Esophagus (tissue), 2 donors: ENCODE measurements around the gene HEXD. TPM values are rescaled to one million over a fixed set of nuclear protein-coding genes. Genes with fewer than 3 reads are reported as not detected.
"Not testable (repeated sequence)": the region's sequence is repeated elsewhere in the genome, so short reads cannot be mapped to it uniquely, and the experiment has no call there.

Experiments
- H3K27ac ChIP-seq, 2 donors: one replicate each; pipeline ENCODE4 v1.5.1; 2013; ENCODE audit warnings: low read depth in 2 of 2, mild to moderate bottlenecking in 2 of 2, inconsistent platforms in 1 of 2, low read length in 1 of 2, moderate library complexity in 1 of 2
- H3K27me3 ChIP-seq, 2 donors: one replicate each; pipeline ENCODE4 v1.6.1; 2013; ENCODE audit warnings: low read length in 2 of 2, control low read depth in 1 of 2, mild to moderate bottlenecking in 1 of 2; ENCODE audit not compliant: insufficient read depth in 2 of 2, control insufficient read depth in 1 of 2
- H3K36me3 ChIP-seq, 2 donors: one replicate each; pipeline ENCODE4 v1.6.1; 2013; ENCODE audit warnings: low read length in 1 of 2; ENCODE audit not compliant: control insufficient read depth in 2 of 2, insufficient read depth in 2 of 2
- H3K4me1 ChIP-seq, 2 donors: one replicate each; pipeline ENCODE4 v1.6.1; 2013; ENCODE audit warnings: low read length in 1 of 2; ENCODE audit not compliant: control insufficient read depth in 2 of 2, insufficient read depth in 2 of 2
- H3K4me3 ChIP-seq, 2 donors: one replicate each; pipeline ENCODE4 v1.5.1; 2013; ENCODE audit warnings: low read length in 2 of 2, mild to moderate bottlenecking in 2 of 2, low read depth in 1 of 2, moderate library complexity in 1 of 2
- H3K9me3 ChIP-seq, 2 donors: one replicate each; pipeline ENCODE4 v1.6.1; 2013; ENCODE audit warnings: mild to moderate bottlenecking in 2 of 2, low read depth in 1 of 2, low read length in 1 of 2, moderate library complexity in 1 of 2; ENCODE audit not compliant: control insufficient read depth in 2 of 2, insufficient read depth in 1 of 2
- WGBS, 2 donors: extraction: QIAGEN DNeasy Blood & Tissue Kit; methylation state at CpG; one replicate each; pipeline ENCODE4 v1.1.7; 2013; 5-methylcytosine and 5-hydroxymethylcytosine counted together
- polyA plus RNA-seq, 2 donors: library from polyadenylated mRNA; stranded (reverse); fragments of 200-250 nt; gene quantifications; one replicate each; pipeline ENCODE4 v1.2.3, GENCODE V29; 2013
- donor health status: healthy with polysubstance abuse.
- donor health status: Bipolar disorder and iron deficiency.

Gene HEXD
- polyA plus RNA-seq, 2 donors = 24.0 to 46.5 TPM

- Histone ChIP-seq H3K27ac (no peak overlapping the region), H3K4me3 (no peak overlapping the region), H3K4me1 (peaks cover 9 to 10% of the 10 kb centered on the region in 2 donors), H3K36me3 (no peaks in the 10 kb centered on the region), H3K27me3 (peaks cover 9 to 35% of the 10 kb centered on the region in 2 donors), H3K9me3 (peaks cover 0 to 6% of the 10 kb centered on the region in 2 donors)
- 31 to 39% methylated on average over 73 to 79 of the region's 79 CpGs for WGBS, 2 donors
These were observed 43.4 kb upstream of the HEXD start for GRCh38 chr17:82374626-82375331.

GRCh38 chr17:82375359-82376041 is 42.6 kb upstream of the HEXD start:
- Histone ChIP-seq H3K9me3 (peaks cover 0 to 6% of the 10 kb centered on the region in 2 donors), H3K4me1 (peaks cover 6 to 7% of the 10 kb centered on the region in 2 donors), H3K27me3 (peaks cover 9 to 31% of the 10 kb centered on the region in 2 donors), H3K27ac (no peak overlapping the region), H3K4me3 (no peak overlapping the region), H3K36me3 (no peaks in the 10 kb centered on the region)
- 53 to 60% methylated on average over 35 to 46 of the region's 46 CpGs for WGBS, 2 donors

- H3K36me3 ChIP-seq = no peaks in the 10 kb centered on the region
- H3K27ac ChIP-seq = no peak overlapping the region
- peaks cover 9 to 28% of the 10 kb centered on the region in 2 donors for H3K27me3 ChIP-seq
- H3K4me3 ChIP-seq = no peak overlapping the region
- WGBS, 2 donors = 66 to 69% methylated on average over 16 of the region's 16 CpGs
- H3K9me3 ChIP-seq = peaks cover 0 to 6% of the 10 kb centered on the region in 2 donors
- H3K4me1 ChIP-seq = peaks cover 2 to 3% of the 10 kb centered on the region in 2 donors
These were observed 42.0 kb upstream of the HEXD start for GRCh38 chr17:82376042-82376730.

- 60 to 62% methylated on average over 2 to 3 of the region's 5 CpGs for WGBS, 2 donors
- H3K27ac ChIP-seq, H3K4me3 ChIP-seq, H3K9me3 ChIP-seq, H3K36me3 ChIP-seq, H3K4me1 ChIP-seq: not testable (repeated sequence)
- peaks cover 9 to 22% of the 10 kb centered on the region in 2 donors for H3K27me3 ChIP-seq
These were observed 40.9 kb upstream of the HEXD start for GRCh38 chr17:82377294-82377693.

GRCh38 chr17:82377924-82378740 is 40.0 kb upstream of the HEXD start:
- WGBS, 2 donors = 72 to 83% methylated on average over 31 of the region's 31 CpGs
- peaks cover 9 to 17% of the 10 kb centered on the region in 2 donors for H3K27me3 ChIP-seq
- H3K4me3 ChIP-seq = no peak overlapping the region
- H3K4me1 ChIP-seq = peaks cover 0 to 5% of the 10 kb centered on the region in 2 donors
- H3K9me3 ChIP-seq = peaks cover 0 to 6% of the 10 kb centered on the region in 2 donors
- H3K27ac ChIP-seq = no peak overlapping the region
- H3K36me3 ChIP-seq = peaks cover 0 to 3% of the 10 kb centered on the region in 2 donors

- Histone ChIP-seq H3K27me3 (peaks cover 9 to 17% of the 10 kb centered on the region in 2 donors), H3K27ac (no peak overlapping the region), H3K9me3 (peaks cover 0 to 6% of the 10 kb centered on the region in 2 donors), H3K36me3 (peaks cover 0 to 3% of the 10 kb centered on the region in 2 donors), H3K4me3 (no peak overlapping the region), H3K4me1 (peaks cover 0 to 5% of the 10 kb centered on the region in 2 donors)
- 51 to 69% methylated on average over 10 of the region's 10 CpGs for WGBS, 2 donors
These were observed 39.5 kb upstream of the HEXD start for GRCh38 chr17:82378741-82379021.

GRCh38 chr17:82380860-82381702 is 37.1 kb upstream of the HEXD start:
- 48 to 54% methylated on average over 23 of the region's 23 CpGs for WGBS, 2 donors
- H3K27ac ChIP-seq = no peak overlapping the region
- peaks cover 0 to 5% of the 10 kb centered on the region in 2 donors for H3K27me3 ChIP-seq
- H3K9me3 ChIP-seq = no peaks in the 10 kb centered on the region
- H3K36me3 ChIP-seq = peaks cover 0 to 3% of the 10 kb centered on the region in 2 donors
- peaks cover 0 to 15% of the 10 kb centered on the region in 2 donors for H3K4me1 ChIP-seq
- no peak overlapping the region for H3K4me3 ChIP-seq

- not testable (repeated sequence) for H3K9me3 ChIP-seq, H3K36me3 ChIP-seq, H3K27ac ChIP-seq, H3K4me3 ChIP-seq, H3K27me3 ChIP-seq
- peaks cover 0 to 18% of the 10 kb centered on the region in 2 donors for H3K4me1 ChIP-seq
- 74 to 77% methylated on average over 10 of the region's 10 CpGs for WGBS, 2 donors
These were observed 36.5 kb upstream of the HEXD start for GRCh38 chr17:82381703-82382009.
